Right atrium auricular region (tissue), 2 donors: Measurements from ENCODE around the gene ESR2. TPM values are rescaled to one million over a fixed set of nuclear protein-coding genes. Genes with fewer than 3 reads are reported as not detected.

Experiments
- DNase-seq: peaks from one replicate; pipeline ENCODE4 v3.0.0-alpha.2; 2019; ENCODE audit warnings: low spot score
- H3K27ac ChIP-seq, 2 donors: fragments of 200-600 bp; sonication (generic); 1 replicate in 1 of 2; 2 replicates in 1 of 2; pipeline ENCODE4 v1.5.1; 2016 to 2019
- H3K27me3 ChIP-seq, 2 donors: fragments of 200-600 bp; sonication (generic); one replicate each; pipeline versions ENCODE4 v1.5.1 to v1.6.0; 2017 to 2019
- H3K36me3 ChIP-seq: fragments of 200-600 bp; sonication (generic); one replicate; pipeline ENCODE4 v1.5.1; 2016
- H3K4me1 ChIP-seq, 2 donors: fragments of 200-600 bp; sonication (generic); one replicate each; pipeline versions ENCODE4 v1.5.1 to v1.6.0; 2017 to 2019
- H3K4me3 ChIP-seq, 2 donors: fragments of 200-600 bp; sonication (generic); 1 replicate in 1 of 2; 2 replicates in 1 of 2; pipeline ENCODE4 v1.5.1; 2017 to 2019; ENCODE audit warnings: mild to moderate bottlenecking in 1 of 2, moderate library complexity in 1 of 2
- H3K9me3 ChIP-seq, 2 donors: fragments of 200-600 bp; sonication (generic); one replicate each; pipeline ENCODE4 v1.5.1; 2019
- total RNA-seq, 2 donors: library from RNA; depleted of rRNA; stranded (reverse); fragments of >200 nt; gene quantifications; one replicate each; pipeline ENCODE4 v1.1.0, GENCODE V29; 2016
- TF ChIP-seq, protein P1 (sequence below), 2 donors: fragments of 200-600 bp; sonication (generic); IDR thresholded peaks; one replicate each; pipeline ENCODE4 v1.5.1; 2019; ENCODE audit warnings: antibody characterized with exemption in 2 of 2

The ESR2 gene
- total RNA-seq, 2 donors from 2014 or later, result 0.20 to 0.30 TPM

DNA sequence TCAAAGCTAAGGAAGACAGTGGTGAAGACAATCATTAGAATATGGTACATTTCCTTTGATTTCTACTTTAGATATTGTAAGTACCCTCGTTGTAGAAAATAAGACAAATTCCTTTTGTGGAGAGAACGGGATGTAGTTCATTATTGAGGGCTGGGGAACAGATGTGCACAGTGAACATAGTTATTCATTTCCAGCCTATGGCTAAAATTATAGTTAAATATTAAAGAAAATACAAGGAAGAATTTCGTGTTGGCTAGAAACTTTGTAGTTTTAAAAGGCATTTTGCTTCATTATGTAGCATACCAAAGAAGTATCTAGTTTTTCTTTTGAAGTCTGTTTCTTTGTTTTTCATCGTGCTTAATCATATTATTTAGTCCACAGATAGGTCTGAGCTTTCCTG lies 201.8 kb downstream of the ESR2 start:
- Histone ChIP-seq H3K4me3 (no peak overlapping the region), H3K36me3 (peaks cover 18% of the 10 kb centered on the region), H3K9me3 (no peaks in the 10 kb centered on the region), H3K27me3 (no peaks in the 10 kb centered on the region), H3K4me1 (no peaks in the 10 kb centered on the region), H3K27ac (no peak overlapping the region)
- DNase-seq, result no peak
- TF ChIP-seq, protein P1, sequence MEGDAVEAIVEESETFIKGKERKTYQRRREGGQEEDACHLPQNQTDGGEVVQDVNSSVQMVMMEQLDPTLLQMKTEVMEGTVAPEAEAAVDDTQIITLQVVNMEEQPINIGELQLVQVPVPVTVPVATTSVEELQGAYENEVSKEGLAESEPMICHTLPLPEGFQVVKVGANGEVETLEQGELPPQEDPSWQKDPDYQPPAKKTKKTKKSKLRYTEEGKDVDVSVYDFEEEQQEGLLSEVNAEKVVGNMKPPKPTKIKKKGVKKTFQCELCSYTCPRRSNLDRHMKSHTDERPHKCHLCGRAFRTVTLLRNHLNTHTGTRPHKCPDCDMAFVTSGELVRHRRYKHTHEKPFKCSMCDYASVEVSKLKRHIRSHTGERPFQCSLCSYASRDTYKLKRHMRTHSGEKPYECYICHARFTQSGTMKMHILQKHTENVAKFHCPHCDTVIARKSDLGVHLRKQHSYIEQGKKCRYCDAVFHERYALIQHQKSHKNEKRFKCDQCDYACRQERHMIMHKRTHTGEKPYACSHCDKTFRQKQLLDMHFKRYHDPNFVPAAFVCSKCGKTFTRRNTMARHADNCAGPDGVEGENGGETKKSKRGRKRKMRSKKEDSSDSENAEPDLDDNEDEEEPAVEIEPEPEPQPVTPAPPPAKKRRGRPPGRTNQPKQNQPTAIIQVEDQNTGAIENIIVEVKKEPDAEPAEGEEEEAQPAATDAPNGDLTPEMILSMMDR (IDR thresholded peaks at IDR 0.05), result no peak

DNA sequence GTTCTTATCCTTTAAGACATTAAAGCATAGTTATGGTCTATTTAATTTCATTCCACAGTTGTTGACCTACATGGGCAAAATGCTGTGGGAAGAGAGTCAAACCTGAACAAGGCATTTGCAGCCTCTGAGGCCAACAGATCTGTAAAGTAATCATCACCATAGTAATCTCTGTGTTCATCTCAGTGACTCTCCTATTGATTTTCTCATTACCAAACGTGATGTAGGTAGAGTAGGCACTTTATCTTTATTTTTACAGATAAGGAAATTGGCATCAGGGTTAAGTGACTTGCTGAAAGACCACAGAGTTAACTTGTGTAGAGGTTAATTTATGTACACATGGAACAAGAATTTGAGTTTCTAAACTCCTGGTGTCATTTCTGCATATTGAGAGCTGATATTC lies 203.0 kb downstream of the ESR2 start:
- no peak for DNase-seq
- Histone ChIP-seq H3K36me3 (peaks cover 11% of the 10 kb centered on the region), H3K4me3 (no peak overlapping the region), H3K9me3 (no peaks in the 10 kb centered on the region), H3K4me1 (no peaks in the 10 kb centered on the region), H3K27ac (no peak overlapping the region), H3K27me3 (no peaks in the 10 kb centered on the region)
- TF ChIP-seq, protein P1 (IDR thresholded peaks at IDR 0.05), result no peak

DNA sequence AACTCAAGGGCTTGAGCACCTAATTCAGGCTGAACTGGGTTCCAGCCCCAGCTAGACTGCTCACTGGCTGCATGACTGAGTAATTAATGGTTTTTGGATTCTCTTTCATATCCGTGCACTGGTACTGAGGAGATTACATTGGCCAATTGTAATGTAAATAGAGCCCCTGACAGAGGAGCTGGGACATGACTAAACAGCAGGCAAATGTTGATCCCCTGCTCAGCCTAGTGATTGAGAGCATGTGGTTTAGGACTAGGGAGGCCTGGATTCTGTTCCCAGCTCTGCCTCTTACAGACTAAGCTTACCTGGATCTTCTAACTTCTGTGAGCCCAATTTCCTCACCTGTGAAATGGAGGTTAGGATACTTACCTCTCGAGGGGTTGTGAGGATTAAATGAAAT lies 204.3 kb downstream of the ESR2 start:
- TF ChIP-seq, protein P1 (IDR thresholded peaks at IDR 0.05), result no peak
- H3K36me3 ChIP-seq, result peaks cover 10% of the 10 kb centered on the region

DNA sequence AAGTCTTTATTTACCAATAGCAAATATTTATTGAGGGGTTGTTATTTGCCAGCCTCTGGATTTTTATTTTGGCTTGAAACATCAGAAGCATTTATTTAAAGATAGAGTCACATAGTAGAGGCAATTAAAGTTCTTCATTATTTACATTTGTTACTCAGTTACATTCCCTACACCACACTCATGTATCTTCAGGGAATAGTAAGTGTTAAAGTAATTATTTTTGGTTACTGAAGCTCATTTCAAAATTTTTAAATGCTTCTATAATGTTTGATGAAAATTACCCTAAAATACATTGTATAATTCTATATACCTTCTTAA lies 205.6 kb downstream of the ESR2 start:
- Histone ChIP-seq H3K27me3 (no peaks in the 10 kb centered on the region), H3K9me3 (no peaks in the 10 kb centered on the region), H3K27ac (no peak overlapping the region), H3K36me3 (peaks cover 15% of the 10 kb centered on the region), H3K4me1 (no peaks in the 10 kb centered on the region), H3K4me3 (no peak overlapping the region)
- no peak for DNase-seq
- TF ChIP-seq, protein P1 (IDR thresholded peaks at IDR 0.05), result no peak

More for the DNA sequence above, 204.3 kb downstream of the ESR2 start:
- Histone ChIP-seq H3K27me3 (no peaks in the 10 kb centered on the region), H3K4me3 (no peak overlapping the region), H3K9me3 (no peaks in the 10 kb centered on the region), H3K4me1 (no peaks in the 10 kb centered on the region), H3K27ac (no peak overlapping the region)
- DNase-seq, result no peak

DNA sequence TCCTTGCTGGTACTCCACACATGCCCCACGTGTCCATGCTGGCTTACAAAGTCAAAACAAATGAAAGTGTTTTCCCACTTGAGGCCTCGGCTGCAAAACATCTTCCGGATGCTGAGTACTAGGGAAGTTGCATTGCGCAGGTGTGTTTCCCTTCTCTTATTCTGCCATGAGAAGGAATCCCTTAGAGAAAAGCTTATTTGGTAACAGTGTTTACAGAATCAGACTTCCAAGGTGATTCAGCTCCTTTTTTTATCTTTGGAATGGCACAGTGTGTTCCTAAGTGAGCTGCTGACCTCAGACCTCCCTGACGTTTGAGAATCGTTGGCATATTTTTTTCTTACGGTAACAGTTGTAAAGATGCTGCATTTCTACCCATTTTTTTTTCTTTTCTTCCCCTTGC lies 211.3 kb downstream of the ESR2 start:
- Histone ChIP-seq H3K9me3 (no peaks in the 10 kb centered on the region), H3K4me3 (no peak overlapping the region), H3K27ac (peak overlapping the region; percentile 11 to 66), H3K4me1 (peaks cover 0 to 6% of the 10 kb centered on the region in 2 donors), H3K27me3 (no peaks in the 10 kb centered on the region), H3K36me3 (peaks cover 41% of the 10 kb centered on the region)
- TF ChIP-seq, protein P1 (IDR thresholded peaks at IDR 0.05), result no peak
- DNase-seq, result no peak

DNA sequence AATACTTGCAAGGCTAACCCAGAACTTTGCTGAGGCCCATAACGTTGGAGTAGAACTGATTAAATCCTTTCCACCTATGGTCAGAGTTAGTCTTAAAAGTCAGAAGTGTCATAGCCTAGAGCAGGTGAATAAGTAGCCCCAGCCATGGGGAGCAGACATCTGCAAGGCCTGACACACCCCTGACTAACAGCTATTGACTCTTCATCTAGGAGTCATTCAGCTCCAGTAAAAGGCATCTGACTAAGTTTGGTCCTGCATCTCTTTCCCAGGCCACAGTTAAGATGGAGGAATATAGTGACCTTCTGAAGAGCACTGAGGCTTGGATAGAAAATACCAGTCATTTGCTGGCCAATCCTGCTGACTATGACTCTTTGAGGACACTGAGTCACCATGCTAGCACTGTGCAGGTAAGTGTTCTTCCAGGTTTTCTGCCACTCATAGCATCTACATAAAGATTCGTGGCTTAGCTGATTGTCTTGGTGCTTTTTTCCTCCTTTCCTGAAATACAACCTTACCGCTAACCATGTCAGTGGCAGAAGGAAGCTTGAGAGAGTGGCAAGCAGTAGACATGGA lies 212.9 kb downstream of the ESR2 start:
- H3K4me3 ChIP-seq, result no peak overlapping the region
- no peak overlapping the region for H3K27ac ChIP-seq
- no peaks in the 10 kb centered on the region for H3K9me3 ChIP-seq
- TF ChIP-seq, protein P1 (IDR thresholded peaks at IDR 0.05), result no peak
- H3K36me3 ChIP-seq, result peaks cover 41% of the 10 kb centered on the region
- peaks cover 0 to 6% of the 10 kb centered on the region in 2 donors for H3K4me1 ChIP-seq
- H3K27me3 ChIP-seq, result no peaks in the 10 kb centered on the region
- DNase-seq, result no peak
